BLaER1 treated with 17β-estradiol and CSF1 and Interleukin-3, amounts not matched to agents 10 nM and 100 nM (cell line): ENCODE results near the gene CRIP3.
"Not testable (repeated sequence)": the region's sequence is repeated elsewhere in the genome, so short reads cannot be mapped to it uniquely, and the experiment has no call there.

Experiments used
- H3K27ac ChIP-seq, 11 experiments: shearing (Covaris generic); formaldehyde crosslinking; 2 replicates each; pipeline ENCODE4 v1.8.1; 2022
- H3K27me3 ChIP-seq, 11 experiments: shearing (Covaris generic); formaldehyde crosslinking; 2 replicates each; pipeline ENCODE4 v1.8.1; 2022
- H3K36me3 ChIP-seq, 11 experiments: shearing (Covaris generic); formaldehyde crosslinking; 2 replicates each; pipeline ENCODE4 v1.8.1; 2022
- H3K4me1 ChIP-seq, 10 experiments: shearing (Covaris generic); formaldehyde crosslinking; 2 replicates each; pipeline ENCODE4 v1.8.1; 2022
- H3K4me2 ChIP-seq, 11 experiments: shearing (Covaris generic); formaldehyde crosslinking; 2 replicates each; pipeline ENCODE4 v1.8.1; 2022
- H3K4me3 ChIP-seq, 10 experiments: shearing (Covaris generic); formaldehyde crosslinking; 2 replicates each; pipeline ENCODE4 v1.8.1; 2022
- H3K9ac ChIP-seq, 11 experiments: shearing (Covaris generic); formaldehyde crosslinking; 2 replicates each; pipeline ENCODE4 v1.8.1; 2022
- H3K9me3 ChIP-seq, 11 experiments: shearing (Covaris generic); formaldehyde crosslinking; replicated peaks in 1 of 11; 2 replicates each; pipeline ENCODE4 v1.8.1; 2022
- H4K20me1 ChIP-seq, 11 experiments: shearing (Covaris generic); formaldehyde crosslinking; 2 replicates each; pipeline ENCODE4 v1.8.1; 2022
- Cebpa-rat ChIP-seq, 11 experiments: shearing (Covaris generic); IDR thresholded peaks; 2 replicates each; pipeline ENCODE4 v1.8.1; 2022

The CRIP3 gene

GRCh38 chr6:43303751-43304331 lies 4.8 kb downstream of the CRIP3 start:
- no peak for TF ChIP-seq Cebpa-rat (IDR thresholded peaks at IDR 0.05)
- Histone ChIP-seq H3K9ac (no peak overlapping the region), H3K4me3 (no peak overlapping the region), H4K20me1 (no peaks in the 10 kb centered on the region), H3K4me1 (peaks cover 15 to 33% (median 18%) of the 10 kb centered on the region in 10 experiments), H3K27me3 (peaks cover 0 to 5% (median 0%) of the 10 kb centered on the region in 11 experiments; a peak in 1 of 22 replicates), H3K36me3 (no peaks in the 10 kb centered on the region), H3K9me3 (no peaks in the 10 kb centered on the region), H3K4me2 (no peak overlapping the region), H3K27ac (no peak overlapping the region)

GRCh38 chr6:43303006-43303405 lies 5.6 kb downstream of the CRIP3 start:
- not testable (repeated sequence) for H3K9me3 ChIP-seq, H3K4me2 ChIP-seq, H3K27me3 ChIP-seq, H3K9ac ChIP-seq, H3K4me3 ChIP-seq, H3K36me3 ChIP-seq, H3K27ac ChIP-seq, H4K20me1 ChIP-seq
- H3K4me1 ChIP-seq: peaks cover 6 to 24% (median 10%) of the 10 kb centered on the region in 10 experiments; a peak in 19 of 20 replicates

GRCh38 chr6:43302126-43302525 lies 6.5 kb downstream of the CRIP3 start:
- no peak for TF ChIP-seq Cebpa-rat (IDR thresholded peaks at IDR 0.05)
- H3K27me3 ChIP-seq: no peaks in the 10 kb centered on the region
- no peaks in the 10 kb centered on the region for H3K36me3 ChIP-seq
- no peaks in the 10 kb centered on the region for H4K20me1 ChIP-seq
- H3K4me3 ChIP-seq: no peak overlapping the region
- no peak overlapping the region for H3K4me2 ChIP-seq
- H3K4me1 ChIP-seq: peaks cover 0 to 17% (median 3%) of the 10 kb centered on the region in 10 experiments; a peak in 8 of 20 replicates
- H3K9me3 ChIP-seq: no peaks in the 10 kb centered on the region
- H3K27ac ChIP-seq: no peak overlapping the region
- H3K9ac ChIP-seq: no peak overlapping the region

GRCh38 chr6:43301081-43301870 lies 7.3 kb downstream of the CRIP3 start:
- Histone ChIP-seq H3K9ac (no peak overlapping the region), H3K4me3 (no peak overlapping the region), H3K27me3 (no peaks in the 10 kb centered on the region), H3K9me3 (no peaks in the 10 kb centered on the region), H3K27ac (no peak overlapping the region), H3K4me2 (no peak overlapping the region), H3K36me3 (no peaks in the 10 kb centered on the region), H4K20me1 (no peaks in the 10 kb centered on the region), H3K4me1 (peaks cover 0 to 10% (median 3%) of the 10 kb centered on the region in 10 experiments; a peak in 6 of 20 replicates)
- no peak for TF ChIP-seq Cebpa-rat (IDR thresholded peaks at IDR 0.05)

- Histone ChIP-seq H3K36me3 (no peaks in the 10 kb centered on the region), H3K4me2 (peak overlapping the region in 2 of 11 experiments; percentile 2 to 8; a peak in 1 of 22 replicates), H3K4me1 (peaks cover 0 to 10% (median 2%) of the 10 kb centered on the region in 10 experiments; a peak in 5 of 20 replicates), H3K27ac (no peak overlapping the region), H3K9me3 (no peaks in the 10 kb centered on the region), H3K9ac (no peak overlapping the region), H4K20me1 (no peaks in the 10 kb centered on the region), H3K4me3 (no peak overlapping the region), H3K27me3 (no peaks in the 10 kb centered on the region)
- TF ChIP-seq Cebpa-rat (IDR thresholded peaks at IDR 0.05): no peak
Observed at GRCh38 chr6:43299338-43300293, 9.0 kb downstream of the CRIP3 start.

- H3K4me2 ChIP-seq: no peak overlapping the region; a peak in 1 of 22 replicates
- no peak overlapping the region for H3K9ac ChIP-seq
- no peaks in the 10 kb centered on the region for H4K20me1 ChIP-seq
- no peak overlapping the region for H3K4me3 ChIP-seq
- H3K4me1 ChIP-seq: peaks cover 0 to 10% (median 2%) of the 10 kb centered on the region in 10 experiments; a peak in 5 of 20 replicates
- H3K36me3 ChIP-seq: no peaks in the 10 kb centered on the region
- H3K27ac ChIP-seq: no peak overlapping the region
- no peaks in the 10 kb centered on the region for H3K9me3 ChIP-seq
- TF ChIP-seq Cebpa-rat (IDR thresholded peaks at IDR 0.05): no peak
- no peaks in the 10 kb centered on the region for H3K27me3 ChIP-seq
Observed at GRCh38 chr6:43298565-43299337, 9.9 kb downstream of the CRIP3 start.

- Histone ChIP-seq H3K4me1 (peaks cover 0 to 10% (median 2%) of the 10 kb centered on the region in 10 experiments; a peak in 5 of 20 replicates), H3K27me3 (no peaks in the 10 kb centered on the region)
- no peak for TF ChIP-seq Cebpa-rat (IDR thresholded peaks at IDR 0.05)
Observed at GRCh38 chr6:43297644-43298564, 10.7 kb downstream of the CRIP3 start, which contains the start of gene SLC22A7. SLC22A7 (plus strand) TSS chr6:43298260; CDS start chr6:43298359, 99 bp downstream.

More at GRCh38 chr6:43297644-43298564, 10.7 kb downstream of the CRIP3 start, which contains the start of gene SLC22A7:
- no peak within 1 kb of the TSS for H3K4me3 ChIP-seq
- no peaks in the 10 kb centered on the region for H3K9me3 ChIP-seq
- no peak within 1 kb of the TSS; a peak in 1 of 22 replicates for H3K4me2 ChIP-seq
- H3K9ac ChIP-seq: no peak within 1 kb of the TSS
- no peak within 1 kb of the TSS for H3K27ac ChIP-seq
- H3K36me3 ChIP-seq: no peaks in the 10 kb centered on the region
- H4K20me1 ChIP-seq: no peaks in the 10 kb centered on the region
